Activated CD4-positive, alpha-beta T cell treated with anti-CD3 and anti-CD28 coated beads, Interleukin-2, amount 10 ng/mL, durations not matched to agents 24 days and 14 days (primary cell): Measurements from ENCODE around the gene CMTM4. TPM values are rescaled to one million over a fixed set of nuclear protein-coding genes. Genes with fewer than 3 reads are reported as not detected.
"Not testable (repeated sequence)": the region's sequence is repeated elsewhere in the genome, so short reads cannot be mapped to it uniquely, and the experiment has no call there.

Experiments
- DNase-seq: peaks from one replicate; pipeline ENCODE4 v3.0.0; 2022
- H3K27ac Mint-ChIP-seq: one replicate; pipeline ENCODE4 v1.8.0; 2022; ENCODE audit warnings: mild to moderate bottlenecking, mixed read lengths
- H3K27me3 Mint-ChIP-seq: one replicate; pipeline ENCODE4 v1.8.0; 2022; ENCODE audit warnings: mixed read lengths
- H3K36me3 Mint-ChIP-seq: one replicate; pipeline ENCODE4 v1.8.0; 2022; ENCODE audit warnings: low read depth, mild to moderate bottlenecking, mixed read lengths
- H3K4me1 Mint-ChIP-seq: one replicate; pipeline ENCODE4 v1.8.0; 2021; ENCODE audit warnings: mixed read lengths
- H3K4me3 Mint-ChIP-seq: one replicate; pipeline ENCODE4 v1.8.0; 2022; ENCODE audit warnings: mild to moderate bottlenecking, moderate library complexity, mixed read lengths
- H3K9me3 Mint-ChIP-seq: one replicate; pipeline ENCODE4 v1.8.0; 2021; ENCODE audit warnings: mixed read lengths
- intact Hi-C: fragments of 100-400 bp; cut with micrococcal nuclease; formaldehyde crosslinking; loops from one replicate; pipeline ENCODE4 v1.15.1; 2023
- total RNA-seq: library from RNA; stranded (reverse); gene quantifications from 2 replicates; pipeline ENCODE4 v1.2.3, GENCODE V29; 2022

The CMTM4 gene
- total RNA-seq, 1 donor from 2014 or later: 3.5 TPM

DNA sequence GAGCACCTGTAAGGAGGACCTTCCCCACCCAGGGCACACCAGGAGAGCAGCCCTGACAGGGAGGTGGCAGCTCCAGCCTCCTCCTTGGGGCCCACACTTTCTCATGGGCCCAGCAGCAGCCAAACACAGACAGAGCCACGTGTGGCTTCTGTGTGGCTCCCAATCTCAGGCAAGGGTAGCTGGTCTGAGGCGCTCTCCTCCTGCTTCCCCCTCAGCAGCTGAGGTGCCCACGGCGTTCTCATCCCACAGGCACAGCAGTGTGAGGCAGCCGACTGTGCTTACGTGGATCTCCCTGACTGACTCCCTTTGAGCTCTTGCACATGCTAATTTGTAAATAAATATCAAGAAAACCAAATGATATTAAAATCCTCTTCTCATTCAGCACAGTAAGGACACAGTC is 61.1 kb downstream of the CMTM4 start:
- no peaks in the 10 kb centered on the region for H3K4me1 Mint-ChIP-seq
- no peak for DNase-seq
- intact Hi-C loops: no loop called here

DNA sequence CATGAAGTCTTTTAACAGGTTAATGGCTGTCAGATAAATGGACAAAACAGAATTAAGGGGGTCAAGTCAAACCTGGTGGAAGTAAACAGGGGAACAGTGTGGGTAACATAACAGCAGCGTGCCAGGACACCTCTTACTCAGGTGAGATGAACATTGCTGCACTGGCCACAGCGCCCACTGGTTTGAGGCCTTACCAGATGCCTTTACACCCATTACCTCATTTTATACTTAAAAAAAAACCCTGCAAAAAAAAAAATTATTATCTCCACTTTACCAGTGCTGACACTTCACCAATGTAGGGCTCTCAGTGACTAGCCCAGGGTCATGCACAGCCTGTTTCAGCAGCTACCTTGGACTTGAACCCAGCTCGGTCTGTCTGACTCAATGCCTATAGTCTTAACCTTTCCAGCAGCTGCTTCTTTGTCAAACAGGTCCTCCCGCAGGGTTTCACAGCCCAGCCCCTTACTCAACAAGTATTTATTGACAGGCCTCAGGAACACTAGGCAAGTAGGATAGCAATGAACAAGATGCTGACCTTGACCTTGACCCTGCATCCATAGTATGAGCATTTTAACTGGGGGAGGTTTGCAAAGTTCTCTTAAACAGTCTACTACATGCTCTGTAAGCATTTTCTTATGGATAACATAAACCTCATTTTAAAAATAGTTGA is 61.9 kb downstream of the CMTM4 start:
- H3K36me3 Mint-ChIP-seq: no peaks in the 10 kb centered on the region
- no peak overlapping the region for H3K4me3 Mint-ChIP-seq
- DNase-seq: no peak
- H3K4me1 Mint-ChIP-seq: no peaks in the 10 kb centered on the region
- intact Hi-C loops: no loop called here
- H3K27me3 Mint-ChIP-seq: peaks cover 4% of the 10 kb centered on the region
- H3K27ac Mint-ChIP-seq: no peak overlapping the region
- H3K9me3 Mint-ChIP-seq: no peaks in the 10 kb centered on the region

More for the DNA sequence above, 61.1 kb downstream of the CMTM4 start:
- Mint-ChIP-seq H3K4me3 (no peak overlapping the region), H3K27ac (no peak overlapping the region), H3K9me3 (no peaks in the 10 kb centered on the region), H3K27me3 (peaks cover 4% of the 10 kb centered on the region), H3K36me3 (no peaks in the 10 kb centered on the region)

DNA sequence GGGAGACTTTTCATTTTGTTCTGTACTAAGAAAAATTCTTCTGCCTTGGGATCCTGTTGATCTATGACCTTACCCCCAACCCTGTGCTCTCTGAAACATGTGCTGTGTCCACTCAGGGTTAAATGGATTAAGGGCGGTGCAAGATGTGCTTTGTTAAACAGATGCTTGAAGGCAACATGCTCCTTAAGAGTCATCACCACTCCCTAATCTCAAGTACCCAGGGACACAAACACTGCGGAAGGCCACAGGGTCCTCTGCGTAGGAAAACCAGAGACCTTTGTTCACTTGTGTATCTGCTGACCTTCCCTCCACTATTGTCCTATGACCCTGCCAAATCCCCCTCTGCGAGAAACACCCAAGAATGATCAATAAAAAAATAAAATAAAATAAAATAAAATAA is 65.0 kb downstream of the CMTM4 start:
- H3K4me1 Mint-ChIP-seq, H3K4me3 Mint-ChIP-seq, H3K27ac Mint-ChIP-seq, DNase-seq, intact Hi-C loops, H3K27me3 Mint-ChIP-seq, H3K9me3 Mint-ChIP-seq, H3K36me3 Mint-ChIP-seq: not testable (repeated sequence)

DNA sequence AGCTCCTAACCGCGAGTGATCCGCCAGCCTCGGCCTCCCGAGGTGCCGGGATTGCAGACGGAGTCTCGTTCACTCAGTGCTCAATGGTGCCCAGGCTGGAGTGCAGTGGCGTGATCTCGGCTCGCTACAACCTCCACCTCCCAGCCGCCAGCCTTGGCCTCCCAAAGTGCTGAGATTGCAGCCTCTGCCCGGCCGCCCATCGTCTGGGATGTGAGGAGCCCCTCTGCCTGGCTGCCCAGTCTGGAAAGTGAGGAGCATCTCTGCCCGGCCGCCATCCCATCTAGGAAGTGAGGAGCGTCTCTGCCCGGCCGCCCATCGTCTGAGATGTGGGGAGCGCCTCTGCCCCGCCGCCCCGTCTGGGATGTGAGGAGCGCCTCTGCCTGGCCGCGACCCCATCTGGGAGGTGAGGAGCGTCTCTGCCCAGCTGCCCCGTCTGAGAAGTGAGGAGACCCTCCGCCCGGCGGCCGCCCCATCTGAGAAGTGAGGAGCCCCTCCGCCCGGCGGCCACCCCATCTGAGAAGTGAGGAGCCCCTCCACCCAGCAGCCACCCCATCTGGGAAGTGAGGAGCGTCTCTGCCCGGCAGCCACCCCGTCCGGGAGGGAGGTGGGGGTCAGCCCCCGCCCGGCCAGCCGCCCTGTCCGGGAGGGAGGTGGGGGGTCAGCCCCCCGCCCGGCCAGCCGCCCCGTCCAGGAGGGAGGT is 65.8 kb downstream of the CMTM4 start:
- intact Hi-C loops, H3K27me3 Mint-ChIP-seq, H3K27ac Mint-ChIP-seq: not testable (repeated sequence)

DNA sequence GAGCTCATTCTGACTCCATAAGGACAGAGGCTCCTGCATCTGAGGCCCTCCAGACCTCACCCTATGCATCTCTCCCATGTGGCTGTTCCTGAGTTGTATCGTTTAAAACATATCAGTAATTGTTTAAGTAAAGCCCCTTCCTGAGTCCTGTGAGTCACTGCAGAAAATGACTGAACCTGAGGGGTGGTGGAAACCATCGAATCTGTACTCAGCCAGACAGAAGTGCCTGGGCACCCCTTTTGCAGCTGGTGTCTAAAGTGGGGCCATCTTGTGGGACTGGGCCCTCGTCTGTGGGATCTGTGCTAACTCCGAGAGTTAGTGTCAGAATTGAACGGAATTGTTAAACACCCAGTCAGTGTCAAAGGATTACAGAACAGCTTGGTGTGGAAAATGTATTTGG is 66.7 kb downstream of the CMTM4 start:
- no peaks in the 10 kb centered on the region for H3K36me3 Mint-ChIP-seq

More for the DNA sequence above, 65.8 kb downstream of the CMTM4 start:
- not testable (repeated sequence) for DNase-seq, H3K9me3 Mint-ChIP-seq, H3K4me3 Mint-ChIP-seq, H3K4me1 Mint-ChIP-seq, H3K36me3 Mint-ChIP-seq

DNA sequence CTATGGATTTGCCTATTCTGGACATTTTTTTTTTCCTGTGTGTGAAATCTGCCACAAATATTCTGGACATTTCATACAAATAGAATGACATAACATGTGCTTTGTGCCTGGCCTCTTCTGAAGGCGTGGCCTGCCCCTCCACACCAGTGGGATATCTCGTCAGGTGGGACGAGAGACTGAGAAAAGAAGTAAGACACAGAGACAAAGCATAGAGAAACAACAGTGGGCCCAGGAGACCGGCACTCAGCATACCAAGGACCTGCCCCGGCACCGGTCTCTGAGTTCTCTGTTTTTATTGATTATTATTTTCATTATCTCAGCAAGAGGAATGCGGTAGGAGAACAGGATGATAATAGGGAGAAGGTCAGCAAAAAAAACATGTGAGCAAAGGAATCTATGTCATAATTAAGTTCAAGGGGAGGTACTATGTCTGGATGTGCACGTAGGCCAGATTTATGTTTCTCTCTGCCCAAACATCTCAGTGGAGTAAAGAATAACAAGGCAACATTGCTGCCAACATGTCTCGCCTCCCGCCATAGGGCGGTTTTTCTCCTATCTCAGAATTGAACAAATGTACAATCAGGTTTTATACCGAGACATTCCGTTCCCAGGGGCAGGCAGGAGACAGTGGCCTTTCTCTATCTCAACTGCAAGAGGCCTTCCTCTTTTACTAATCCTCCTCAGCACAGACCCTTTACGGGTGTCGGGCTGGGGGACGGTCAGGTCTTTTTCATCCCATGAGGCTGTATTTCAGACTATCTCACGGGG is 68.7 kb downstream of the CMTM4 start:
- intact Hi-C loops: not testable (repeated sequence)

More for the DNA sequence above, 66.7 kb downstream of the CMTM4 start:
- intact Hi-C loops: no loop called here
- no peak for DNase-seq
- Mint-ChIP-seq H3K27ac (no peak overlapping the region), H3K4me3 (no peak overlapping the region), H3K4me1 (no peaks in the 10 kb centered on the region), H3K9me3 (no peaks in the 10 kb centered on the region), H3K27me3 (no peaks in the 10 kb centered on the region)

DNA sequence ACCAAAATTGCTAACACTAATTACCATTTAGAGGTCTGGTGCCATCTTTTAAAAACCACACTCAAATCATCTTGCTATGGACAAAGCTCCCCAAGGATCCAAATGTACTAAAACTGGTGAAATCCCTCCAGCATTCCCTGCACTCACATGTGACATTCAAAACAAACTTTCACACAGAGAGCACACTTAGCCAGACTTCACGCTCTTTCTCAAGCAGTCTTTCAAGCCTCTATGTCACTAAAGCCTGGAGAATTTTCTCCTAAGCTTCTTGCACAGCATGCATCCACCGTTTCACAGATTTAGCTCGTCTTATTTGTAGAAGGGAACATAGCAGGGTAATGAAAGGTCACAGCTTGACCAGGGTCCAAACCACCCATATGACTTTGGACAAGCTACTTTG is 72.8 kb downstream of the CMTM4 start:
- intact Hi-C loops: no loop called here
- no peaks in the 10 kb centered on the region for H3K4me1 Mint-ChIP-seq
- H3K27ac Mint-ChIP-seq: no peak overlapping the region
- no peaks in the 10 kb centered on the region for H3K36me3 Mint-ChIP-seq
- H3K9me3 Mint-ChIP-seq: no peaks in the 10 kb centered on the region
- H3K4me3 Mint-ChIP-seq: no peak overlapping the region
- H3K27me3 Mint-ChIP-seq: no peaks in the 10 kb centered on the region
- no peak for DNase-seq

More for the DNA sequence above, 68.7 kb downstream of the CMTM4 start:
- not testable (repeated sequence) for H3K36me3 Mint-ChIP-seq, H3K4me3 Mint-ChIP-seq, H3K27me3 Mint-ChIP-seq, H3K4me1 Mint-ChIP-seq, H3K9me3 Mint-ChIP-seq, H3K27ac Mint-ChIP-seq, DNase-seq

DNA sequence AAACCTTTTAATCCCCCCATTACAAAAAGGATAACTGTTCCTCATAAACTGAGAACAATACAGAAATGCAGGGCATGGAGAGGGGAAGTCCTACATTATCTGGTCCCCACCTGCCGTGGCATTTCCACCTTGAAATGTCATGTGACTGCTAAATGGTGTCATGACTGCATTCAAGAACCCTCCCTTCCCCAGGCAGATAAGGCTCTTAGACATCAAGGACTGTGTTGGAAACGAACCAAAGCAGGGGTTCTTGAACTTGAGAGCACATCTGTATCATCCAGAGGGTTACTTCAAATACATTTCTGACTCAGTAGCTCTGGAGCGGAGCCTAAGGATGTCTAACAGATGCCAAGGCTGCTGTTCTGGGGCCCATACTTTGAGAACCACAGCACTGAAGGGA is 73.7 kb downstream of the CMTM4 start:
- Mint-ChIP-seq H3K36me3 (no peaks in the 10 kb centered on the region), H3K27me3 (no peaks in the 10 kb centered on the region), H3K4me3 (no peak overlapping the region), H3K9me3 (no peaks in the 10 kb centered on the region), H3K4me1 (no peaks in the 10 kb centered on the region), H3K27ac (no peak overlapping the region)
- intact Hi-C loops: no loop called here
- no peak for DNase-seq

DNA sequence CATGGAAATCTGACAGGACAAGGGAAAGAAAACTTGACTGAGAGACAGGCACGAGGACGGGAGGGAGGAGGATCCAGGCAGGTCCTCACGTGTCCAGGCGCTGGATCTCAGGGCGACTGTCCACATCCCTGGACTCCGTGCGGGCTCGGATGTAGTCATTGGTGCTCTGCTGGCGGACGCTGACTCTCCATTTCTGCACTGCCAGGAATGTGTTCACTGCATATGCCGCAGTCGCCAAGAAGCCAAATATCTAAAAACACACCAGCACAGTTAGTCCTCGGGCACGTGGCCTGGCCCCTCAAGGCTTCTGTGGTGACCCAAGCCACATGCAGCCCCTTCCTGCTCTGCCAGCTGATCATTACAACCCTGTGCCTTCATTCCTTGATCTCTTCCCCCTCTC is 74.6 kb downstream of the CMTM4 start:
- Mint-ChIP-seq H3K27ac (no peak overlapping the region), H3K4me3 (no peak overlapping the region), H3K4me1 (no peaks in the 10 kb centered on the region), H3K27me3 (no peaks in the 10 kb centered on the region), H3K36me3 (no peaks in the 10 kb centered on the region), H3K9me3 (no peaks in the 10 kb centered on the region)
- no peak for DNase-seq
- intact Hi-C loops: no loop called here

DNA sequence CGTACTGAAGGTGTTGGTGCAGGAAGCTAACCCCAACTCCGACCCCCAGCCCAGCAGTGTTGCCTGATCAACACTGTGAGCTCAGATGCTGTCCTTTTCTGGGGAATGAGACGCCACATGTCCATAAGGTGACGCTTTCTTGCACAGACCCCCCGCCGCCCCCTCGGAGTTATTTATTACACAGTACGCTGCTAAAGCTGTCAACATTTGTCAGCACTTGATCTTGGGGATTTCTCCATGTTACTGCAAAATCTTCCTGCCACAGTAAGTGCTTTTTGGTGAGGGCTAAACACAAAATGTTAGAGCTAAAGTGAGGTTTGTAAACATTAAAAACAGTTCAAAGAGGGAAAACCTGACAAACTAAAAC is 76.1 kb downstream of the CMTM4 start:
- no peak overlapping the region for H3K27ac Mint-ChIP-seq
- intact Hi-C loops: no loop called here
- DNase-seq: no peak
- H3K36me3 Mint-ChIP-seq: peaks cover 1% of the 10 kb centered on the region
- no peaks in the 10 kb centered on the region for H3K4me1 Mint-ChIP-seq
- H3K9me3 Mint-ChIP-seq: no peaks in the 10 kb centered on the region
- no peaks in the 10 kb centered on the region for H3K27me3 Mint-ChIP-seq
- no peak overlapping the region for H3K4me3 Mint-ChIP-seq

DNA sequence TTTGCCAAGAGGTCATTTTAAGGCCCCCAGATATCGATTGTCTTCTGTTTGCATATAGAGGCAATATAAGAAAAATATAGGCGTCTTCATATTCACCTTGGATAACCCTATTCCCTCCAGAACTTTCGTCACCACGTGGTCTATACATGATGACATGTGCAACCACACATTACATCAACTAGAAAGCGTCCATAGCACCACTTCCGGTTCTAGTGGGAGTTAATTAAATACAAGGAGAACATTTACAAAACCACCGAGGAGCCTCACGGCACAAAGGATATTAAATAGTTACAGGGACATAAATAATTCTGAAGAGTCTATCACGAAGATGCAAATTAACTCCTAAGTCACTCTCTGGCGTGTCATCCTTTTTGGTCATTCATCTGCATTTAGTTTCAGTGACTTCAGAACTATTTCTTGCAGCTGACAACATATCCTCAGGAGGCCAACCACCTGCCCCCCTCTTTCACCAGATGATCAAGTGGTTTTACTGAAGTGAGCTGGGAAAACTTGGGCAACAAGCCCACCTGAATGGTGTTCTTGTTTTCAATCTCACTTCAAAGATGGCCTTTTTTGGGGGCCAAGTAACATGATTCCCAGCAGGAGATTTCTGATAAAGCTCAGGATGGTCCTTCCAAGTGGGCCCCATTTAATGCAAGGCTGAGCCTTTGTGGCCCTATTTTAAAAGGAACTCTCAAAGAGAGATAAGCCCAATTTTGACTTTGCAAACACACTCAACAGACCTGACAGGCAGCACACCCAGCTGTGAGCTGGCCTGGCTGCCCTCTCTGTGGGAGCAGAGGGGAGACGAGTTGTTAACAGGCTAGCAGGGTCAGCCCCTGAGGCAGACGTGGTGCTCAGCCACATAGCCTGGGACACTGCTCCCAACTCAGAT is 76.8 kb downstream of the CMTM4 start:
- intact Hi-C loops: no loop called here

DNA sequence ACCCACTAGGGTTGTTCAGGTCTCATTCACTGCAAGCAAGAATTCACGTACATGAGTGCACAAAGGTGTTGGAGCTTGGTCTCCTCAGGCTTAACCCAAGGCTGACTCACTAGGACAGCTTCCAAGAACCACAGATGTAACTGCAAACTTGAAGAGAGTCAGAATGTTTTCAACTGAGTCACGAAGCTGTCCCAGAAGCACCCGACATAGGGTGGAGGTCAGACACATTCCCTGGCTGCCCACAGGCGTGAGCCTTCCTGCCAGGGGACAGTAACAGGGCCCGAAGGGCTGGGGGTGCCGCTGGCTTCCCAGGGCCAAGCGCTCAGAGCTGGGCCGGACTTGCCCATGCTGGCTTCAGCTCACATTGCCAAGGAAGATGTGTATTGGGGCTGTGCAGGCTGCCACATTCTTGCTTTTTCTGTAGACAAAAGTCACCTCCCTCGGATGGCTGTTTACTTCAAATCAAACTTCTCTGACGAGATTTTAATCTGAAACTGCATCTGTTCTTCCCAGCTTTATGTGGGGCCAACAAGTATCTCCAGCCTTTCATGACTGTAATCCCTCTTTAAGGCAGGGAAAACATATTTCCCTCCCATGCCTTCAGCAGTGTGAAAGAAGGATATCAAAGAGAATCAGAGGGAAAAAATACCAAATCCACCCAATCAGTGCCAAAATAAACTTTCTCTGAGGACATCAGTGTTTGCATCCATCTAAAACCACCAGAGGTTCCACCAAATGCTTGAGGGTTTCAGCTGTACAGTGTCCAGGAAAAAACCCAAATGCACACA is 77.8 kb downstream of the CMTM4 start:
- intact Hi-C loops: no loop called here
- Mint-ChIP-seq H3K9me3 (no peaks in the 10 kb centered on the region), H3K27me3 (no peaks in the 10 kb centered on the region), H3K4me1 (no peaks in the 10 kb centered on the region), H3K27ac (no peak overlapping the region), H3K36me3 (peaks cover 5% of the 10 kb centered on the region), H3K4me3 (no peak overlapping the region)
- no peak for DNase-seq

More for the DNA sequence above, 76.8 kb downstream of the CMTM4 start:
- no peaks in the 10 kb centered on the region for H3K27me3 Mint-ChIP-seq
- no peaks in the 10 kb centered on the region for H3K9me3 Mint-ChIP-seq
- H3K27ac Mint-ChIP-seq: no peak overlapping the region
- no peak overlapping the region for H3K4me3 Mint-ChIP-seq
- H3K4me1 Mint-ChIP-seq: no peaks in the 10 kb centered on the region
- no peak for DNase-seq
- peaks cover 5% of the 10 kb centered on the region for H3K36me3 Mint-ChIP-seq

DNA sequence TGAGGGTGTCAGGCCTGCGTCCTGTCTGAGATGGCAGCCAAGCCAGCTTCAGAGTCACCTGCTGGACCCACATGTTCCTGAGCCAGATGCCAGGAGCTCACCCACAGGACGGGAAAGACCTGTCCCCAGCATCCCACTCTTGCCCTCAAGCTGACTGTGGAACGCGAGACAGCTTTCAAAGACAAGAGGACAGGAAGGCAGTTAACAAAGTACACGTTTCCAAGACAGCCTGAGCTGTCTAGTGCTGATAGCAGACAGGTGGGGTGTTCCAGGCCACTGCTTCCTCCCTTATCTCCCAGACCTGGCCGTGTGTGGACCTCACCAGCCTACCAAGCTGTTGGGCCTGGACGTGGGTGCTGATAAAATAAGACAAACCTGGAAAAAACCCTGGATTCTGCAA is 78.8 kb downstream of the CMTM4 start:
- no peak overlapping the region for H3K4me3 Mint-ChIP-seq
- H3K27ac Mint-ChIP-seq: no peak overlapping the region
- no peaks in the 10 kb centered on the region for H3K27me3 Mint-ChIP-seq
- intact Hi-C loops: no loop called here
- DNase-seq: no peak
- H3K4me1 Mint-ChIP-seq: no peaks in the 10 kb centered on the region
- peaks cover 13% of the 10 kb centered on the region for H3K36me3 Mint-ChIP-seq
- no peaks in the 10 kb centered on the region for H3K9me3 Mint-ChIP-seq
